Hepatocyte (in vitro differentiated cells): Measurements from ENCODE around the gene NOMO2. TPM values are rescaled to one million over a fixed set of nuclear protein-coding genes. Genes with fewer than 3 reads are reported as not detected.
"Not testable (repeated sequence)": the region's sequence is repeated elsewhere in the genome, so short reads cannot be mapped to it uniquely, and the experiment has no call there.

Source experiments
- DNase-seq: peaks from one replicate; pipeline ENCODE4 v3.0.0-alpha.2; 2016; ENCODE audit warnings: low spot score
- H2AFZ ChIP-seq: fragments of 200-600 bp; sonication (generic); 2 replicates; pipeline ENCODE4 v1.6.0; 2016; ENCODE audit warnings: antibody characterized with exemption, mild to moderate bottlenecking
- H3K27ac ChIP-seq: fragments of 200-600 bp; sonication (generic); 2 replicates; pipeline ENCODE4 v1.5.1; 2016; ENCODE audit warnings: mild to moderate bottlenecking
- H3K27me3 ChIP-seq: fragments of 200-600 bp; sonication (generic); 2 replicates; pipeline ENCODE4 v1.6.1; 2016
- H3K36me3 ChIP-seq: fragments of 200-600 bp; sonication (generic); replicated peaks from 2 replicates; pipeline ENCODE4 v1.5.1; 2016; ENCODE audit warnings: low read depth; ENCODE audit not compliant: insufficient read depth
- H3K4me1 ChIP-seq: fragments of 200-600 bp; sonication (generic); 2 replicates; pipeline ENCODE4 v1.5.1; 2016; ENCODE audit warnings: mild to moderate bottlenecking, moderate library complexity; ENCODE audit not compliant: insufficient read depth
- H3K4me2 ChIP-seq: fragments of 200-600 bp; sonication (generic); 2 replicates; pipeline ENCODE4 v1.6.0; 2016
- H3K4me3 ChIP-seq: fragments of 200-600 bp; sonication (generic); 2 replicates; pipeline ENCODE4 v1.5.1; 2016; ENCODE audit warnings: mild to moderate bottlenecking
- H3K79me2 ChIP-seq: fragments of 200-600 bp; sonication (generic); 2 replicates; pipeline ENCODE4 v1.6.0; 2017; ENCODE audit warnings: mild to moderate bottlenecking
- H3K9me2 ChIP-seq: fragments of 200-600 bp; sonication (generic); replicated peaks from 2 replicates; pipeline ENCODE4 v1.6.0; 2017; ENCODE audit warnings: mild to moderate bottlenecking; ENCODE audit not compliant: insufficient read depth
- H3K9me3 ChIP-seq: fragments of 200-600 bp; sonication (generic); 2 replicates; pipeline ENCODE4 v1.5.1; 2016; ENCODE audit warnings: low read depth, mild to moderate bottlenecking
- H4K20me1 ChIP-seq: fragments of 200-600 bp; sonication (generic); 2 replicates; pipeline ENCODE4 v1.6.0; 2016; ENCODE audit warnings: mild to moderate bottlenecking; ENCODE audit not compliant: insufficient read depth, poor library complexity, severe bottlenecking
- WGBS: methylation state at CpG from one replicate; pipeline ENCODE4 v1.1.6; 2016; ENCODE audit warnings: low lambda C conversion rate; ENCODE audit errors: missing lambda C conversion rate; 5-methylcytosine and 5-hydroxymethylcytosine counted together
- polyA plus RNA-seq: library from polyadenylated mRNA; unstranded; fragments of >200 nt; fragmentation: Nextera tagmentation; extraction: Ambion mirVana; gene quantifications from 2 replicates; pipeline ENCODE4 v1.2.1, GENCODE V29; 2016
- total RNA-seq: library from RNA; depleted of rRNA; stranded (reverse); fragments of >200 nt; gene quantifications from 2 replicates; pipeline ENCODE4 v1.2.3, GENCODE V29; 2014

The NOMO2 gene
- total and polyA plus RNA-seq, 2 experiments from 2014 or later: 92.8 to 129 TPM

- not testable (repeated sequence) for H3K79me2 ChIP-seq, H3K27ac ChIP-seq, H3K9me3 ChIP-seq, H3K36me3 ChIP-seq, H3K4me3 ChIP-seq, H3K4me1 ChIP-seq, DNase-seq, H2AFZ ChIP-seq, H3K9me2 ChIP-seq, H4K20me1 ChIP-seq, H3K27me3 ChIP-seq
- H3K4me2 ChIP-seq: peak overlapping the region; percentile 68
- 5% methylated on average over 7 of the region's 13 CpGs for WGBS
Measured at GRCh38 chr16:18571307-18571850, 9.5 kb upstream of the NOMO2 start.

DNA sequence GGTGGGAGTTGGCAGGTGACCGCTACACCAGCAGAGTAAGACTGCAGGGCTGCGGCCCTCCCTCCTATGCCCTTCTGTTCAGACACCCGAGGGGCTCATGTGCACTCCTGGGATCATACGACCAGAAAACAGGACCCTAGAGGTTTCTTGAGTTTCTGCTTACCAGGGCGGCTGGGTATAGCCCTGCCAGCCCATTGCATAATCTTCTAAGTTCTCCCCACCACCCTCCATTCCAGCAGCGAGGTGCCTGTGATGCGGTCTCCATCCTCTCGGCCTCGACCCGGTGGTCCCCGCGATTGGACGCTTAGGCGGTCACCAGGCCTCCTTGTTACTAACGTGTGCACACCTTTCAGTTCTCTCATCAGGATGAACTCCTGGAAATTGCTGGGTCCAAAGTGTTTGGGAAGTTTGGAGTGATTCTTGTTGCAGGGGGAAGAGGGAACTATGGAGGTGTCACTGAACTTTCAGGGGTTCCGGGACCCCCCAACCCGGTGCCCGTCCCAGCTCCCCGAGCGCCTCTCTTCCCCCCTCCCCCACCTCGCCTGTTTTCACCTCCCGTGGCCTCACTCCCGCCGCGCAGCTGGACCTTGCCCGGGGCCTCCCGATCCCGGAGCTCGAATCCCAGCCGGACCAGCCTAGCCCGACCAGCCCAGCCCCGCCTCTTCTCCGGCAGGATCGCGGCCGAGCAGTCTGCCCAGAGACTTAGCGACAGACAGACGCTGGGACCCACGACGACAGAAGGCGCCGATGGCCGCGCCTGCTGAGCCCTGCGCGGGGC is 8.8 kb upstream of the NOMO2 start:
- H3K4me1 ChIP-seq, H3K27me3 ChIP-seq, H3K79me2 ChIP-seq, H2AFZ ChIP-seq, H3K36me3 ChIP-seq, H3K9me2 ChIP-seq, H3K9me3 ChIP-seq, H4K20me1 ChIP-seq, H3K4me3 ChIP-seq: not testable (repeated sequence)
- Histone ChIP-seq H3K27ac (peak overlapping the region; percentile 27), H3K4me2 (peak overlapping the region; percentile 64)
- WGBS: 21% methylated on average over 17 of the region's 46 CpGs
- peak; percentile 22 for DNase-seq

- not testable (repeated sequence) for H2AFZ ChIP-seq, H3K9me3 ChIP-seq, H3K9me2 ChIP-seq, H3K4me3 ChIP-seq, H4K20me1 ChIP-seq, H3K79me2 ChIP-seq, H3K27me3 ChIP-seq, H3K36me3 ChIP-seq, H3K4me1 ChIP-seq, H3K27ac ChIP-seq, DNase-seq
- peak overlapping the region; percentile 73 for H3K4me2 ChIP-seq
- 37% methylated on average over 12 of the region's 16 CpGs for WGBS
Measured at GRCh38 chr16:18560416-18561220, 1.3 kb downstream of the NOMO2 start.

DNA sequence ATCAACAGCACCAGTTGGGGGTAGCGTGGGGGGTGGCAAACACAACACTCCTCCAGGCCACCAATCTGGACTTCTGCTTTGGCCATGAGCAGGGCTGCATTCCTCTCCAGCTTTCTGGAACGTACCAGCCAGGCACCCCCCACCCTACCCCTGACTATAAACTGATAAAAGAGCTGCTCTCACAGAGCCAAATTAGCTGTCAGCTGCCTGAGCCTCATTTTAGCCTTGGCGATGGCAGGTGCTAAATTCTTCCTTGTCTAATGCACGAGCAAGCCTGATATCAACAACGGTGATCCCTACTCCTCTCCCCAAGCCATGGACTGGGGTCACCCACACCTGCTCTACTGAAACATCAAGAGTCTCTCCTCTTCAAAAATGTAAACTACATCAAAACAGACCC is 8.2 kb downstream of the NOMO2 start:
- not testable (repeated sequence) for H4K20me1 ChIP-seq, H2AFZ ChIP-seq, H3K36me3 ChIP-seq, H3K4me2 ChIP-seq, H3K27me3 ChIP-seq, H3K9me2 ChIP-seq, H3K4me1 ChIP-seq, H3K9me3 ChIP-seq, H3K27ac ChIP-seq, DNase-seq, H3K79me2 ChIP-seq, H3K4me3 ChIP-seq
- no CpG with 5 or more reads among the region's 5 CpGs for WGBS

- H3K27ac ChIP-seq: not testable (repeated sequence)
Measured at GRCh38 chr16:18547382-18547781, 14.5 kb downstream of the NOMO2 start.

DNA sequence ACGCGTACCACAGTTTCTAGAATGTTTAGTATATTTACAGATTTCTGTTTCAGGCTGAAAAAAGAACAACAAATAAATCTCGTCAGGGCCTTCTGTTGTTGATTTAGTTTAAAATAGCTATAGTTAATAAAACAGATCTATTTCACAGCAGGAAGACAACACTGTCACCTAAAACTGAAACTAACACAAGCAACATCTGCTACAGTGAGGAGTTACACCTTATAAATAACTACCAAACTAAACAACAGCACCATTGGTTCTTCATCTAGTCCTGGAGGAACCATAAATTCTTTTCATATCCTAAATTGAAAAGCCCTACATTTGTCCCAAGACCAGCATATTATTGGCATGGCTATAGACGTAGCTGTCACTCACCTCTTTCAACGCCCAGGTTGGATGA is 15.0 kb downstream of the NOMO2 start:
- not testable (repeated sequence) for H3K36me3 ChIP-seq, H4K20me1 ChIP-seq, H3K4me2 ChIP-seq, H3K4me1 ChIP-seq, H3K9me3 ChIP-seq, H3K79me2 ChIP-seq, H3K4me3 ChIP-seq, H3K9me2 ChIP-seq, H3K27ac ChIP-seq, H2AFZ ChIP-seq, H3K27me3 ChIP-seq, DNase-seq
- WGBS: no CpG with 5 or more reads among the region's 5 CpGs

More at GRCh38 chr16:18547382-18547781, 14.5 kb downstream of the NOMO2 start:
- H2AFZ ChIP-seq, H3K4me3 ChIP-seq, H3K4me1 ChIP-seq, H3K27me3 ChIP-seq, DNase-seq, H3K4me2 ChIP-seq, H3K9me3 ChIP-seq, H3K9me2 ChIP-seq, H3K36me3 ChIP-seq, H4K20me1 ChIP-seq, H3K79me2 ChIP-seq: not testable (repeated sequence)
- 77% methylated on average over 5 of the region's 6 CpGs for WGBS

DNA sequence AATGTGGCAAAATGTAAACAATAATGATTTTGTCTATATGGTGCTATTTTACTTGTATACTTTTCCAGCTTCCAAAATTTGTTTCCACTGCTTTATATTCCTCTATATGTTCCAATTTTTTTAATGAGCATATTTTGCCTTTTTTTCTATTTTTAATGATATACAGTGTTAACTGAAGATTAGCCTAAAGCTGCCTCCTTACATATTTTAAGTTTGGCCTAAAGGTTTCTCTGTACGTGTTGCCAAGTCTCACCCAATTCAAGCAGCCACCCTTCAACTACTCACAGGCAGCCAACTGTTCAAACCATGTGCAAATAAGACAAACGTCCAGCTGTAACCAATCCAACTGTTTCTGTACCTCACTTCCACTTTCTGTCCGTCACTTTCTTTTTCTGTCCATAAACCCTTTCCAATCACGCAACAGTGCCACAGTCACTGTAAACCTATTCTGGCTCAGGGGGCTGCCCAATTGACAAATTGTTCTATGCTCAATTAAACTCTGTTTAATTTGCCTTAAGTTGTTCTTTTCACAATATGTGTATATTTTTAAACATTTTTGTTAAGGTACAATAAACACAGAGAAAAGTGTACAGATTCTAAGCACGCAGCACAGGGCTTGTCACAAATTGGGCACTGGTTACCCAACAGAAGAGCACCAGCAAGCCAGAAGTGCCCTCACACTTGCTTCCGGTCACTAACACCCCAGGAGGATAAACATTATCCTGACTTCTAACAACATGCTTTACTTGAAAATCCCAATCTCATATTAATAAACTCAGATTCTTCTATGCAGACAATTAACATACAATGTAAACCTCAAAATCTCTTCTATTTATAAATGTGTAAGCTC is 17.4 kb downstream of the NOMO2 start:
- H3K9me3 ChIP-seq, H4K20me1 ChIP-seq, H3K9me2 ChIP-seq, H3K27ac ChIP-seq, H2AFZ ChIP-seq, DNase-seq, H3K4me3 ChIP-seq, H3K4me2 ChIP-seq, H3K27me3 ChIP-seq, H3K79me2 ChIP-seq, H3K4me1 ChIP-seq, H3K36me3 ChIP-seq: not testable (repeated sequence)
- 94% methylated on average over 5 of the region's 6 CpGs for WGBS

DNA sequence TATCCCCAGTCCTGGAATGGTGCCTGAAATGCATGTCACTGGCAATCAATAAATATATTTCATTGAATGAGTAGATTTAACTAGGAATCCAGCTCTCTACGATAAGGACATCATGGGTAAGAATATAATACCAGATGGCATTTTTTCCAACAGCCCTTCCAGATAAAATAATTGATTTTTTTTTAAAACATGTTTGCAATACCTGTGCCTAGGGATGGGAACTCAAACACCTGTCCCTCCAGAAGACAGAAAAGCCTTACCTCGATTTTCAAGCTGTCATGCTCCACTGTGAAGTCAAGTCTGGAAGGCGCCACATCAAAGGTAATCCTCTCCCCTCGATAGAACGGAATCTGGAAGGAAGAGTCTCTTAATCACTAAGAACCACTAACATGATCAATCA is 20.0 kb downstream of the NOMO2 start:
- H4K20me1 ChIP-seq, H3K4me3 ChIP-seq, H3K4me2 ChIP-seq, H3K36me3 ChIP-seq, DNase-seq, H2AFZ ChIP-seq, H3K9me3 ChIP-seq, H3K9me2 ChIP-seq, H3K27me3 ChIP-seq, H3K4me1 ChIP-seq, H3K79me2 ChIP-seq, H3K27ac ChIP-seq: not testable (repeated sequence)
- no CpG with 5 or more reads among the region's 5 CpGs for WGBS
